Measurements from ENCODE around the gene DELE1.

DNA sequence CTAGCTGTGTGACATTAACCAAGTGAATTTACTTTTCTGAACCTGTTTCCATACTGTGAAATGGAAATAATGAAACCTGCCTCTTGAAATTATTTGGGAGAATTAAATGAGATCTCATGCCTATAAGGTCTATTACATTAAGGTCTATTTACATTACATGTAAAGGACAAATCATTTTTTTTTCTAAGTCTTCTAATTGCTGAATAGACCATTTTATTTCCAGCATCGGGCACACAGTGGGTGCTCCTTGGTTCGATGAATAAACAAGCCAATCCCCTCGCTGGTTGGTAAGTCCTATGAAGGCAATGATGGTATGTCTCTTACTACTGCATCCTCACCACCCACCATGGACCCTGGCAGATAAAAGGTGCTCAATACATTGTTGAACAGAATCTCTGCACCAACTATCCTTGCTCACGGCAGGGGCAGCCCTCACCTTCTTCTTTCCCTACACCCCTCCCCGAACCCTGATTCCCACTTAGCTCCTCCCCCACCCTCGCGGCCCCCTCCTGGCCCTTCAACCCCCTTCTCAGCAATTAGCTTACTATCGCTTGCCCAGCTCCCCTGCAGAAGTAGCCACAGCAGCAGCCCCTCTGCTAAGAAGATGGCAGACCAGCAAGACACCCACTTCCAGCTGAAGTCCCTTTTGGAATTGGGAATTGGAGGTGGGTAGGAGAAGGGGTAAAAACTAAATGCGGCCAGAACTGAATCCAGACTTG lies 48.5 kb upstream of the DELE1 start:
- TF ChIP-seq POLR2AphosphoS5 (IDR thresholded peaks at IDR 0.05) (no peak), POLR2A (IDR thresholded peaks at IDR 0.05) (no peak)
- TF ChIP-seq, protein P1, sequence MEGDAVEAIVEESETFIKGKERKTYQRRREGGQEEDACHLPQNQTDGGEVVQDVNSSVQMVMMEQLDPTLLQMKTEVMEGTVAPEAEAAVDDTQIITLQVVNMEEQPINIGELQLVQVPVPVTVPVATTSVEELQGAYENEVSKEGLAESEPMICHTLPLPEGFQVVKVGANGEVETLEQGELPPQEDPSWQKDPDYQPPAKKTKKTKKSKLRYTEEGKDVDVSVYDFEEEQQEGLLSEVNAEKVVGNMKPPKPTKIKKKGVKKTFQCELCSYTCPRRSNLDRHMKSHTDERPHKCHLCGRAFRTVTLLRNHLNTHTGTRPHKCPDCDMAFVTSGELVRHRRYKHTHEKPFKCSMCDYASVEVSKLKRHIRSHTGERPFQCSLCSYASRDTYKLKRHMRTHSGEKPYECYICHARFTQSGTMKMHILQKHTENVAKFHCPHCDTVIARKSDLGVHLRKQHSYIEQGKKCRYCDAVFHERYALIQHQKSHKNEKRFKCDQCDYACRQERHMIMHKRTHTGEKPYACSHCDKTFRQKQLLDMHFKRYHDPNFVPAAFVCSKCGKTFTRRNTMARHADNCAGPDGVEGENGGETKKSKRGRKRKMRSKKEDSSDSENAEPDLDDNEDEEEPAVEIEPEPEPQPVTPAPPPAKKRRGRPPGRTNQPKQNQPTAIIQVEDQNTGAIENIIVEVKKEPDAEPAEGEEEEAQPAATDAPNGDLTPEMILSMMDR (IDR thresholded peaks at IDR 0.05) = no peak

Measured in prostate gland (tissue), 2 donors.